HCT116 (cell line): Measurements from ENCODE around the gene CCDC157. TPM values are rescaled to one million over a fixed set of nuclear protein-coding genes. Genes with fewer than 3 reads are reported as not detected.
"Not testable (repeated sequence)": the region's sequence is repeated elsewhere in the genome, so short reads cannot be mapped to it uniquely, and the experiment has no call there.

ENCODE experiments used
- ATAC-seq: fragments of 200-7000 bp; cut with Tn5 transposase; 2 replicates; pipeline ENCODE4 v1.9.1; 2020; ENCODE audit warnings: mild to moderate bottlenecking, moderate library complexity
- BruUV-seq: library from RNA; stranded (reverse); fragments of 400-500 nt; replicated peaks from 2 replicates; lab custom pipeline; 2021; lab: Mats Ljungman, UMichigan
- CTCF ChIA-PET: fragments of 300-600 bp; sonication (Branson Sonifier 250); formaldehyde crosslinking; loops from one replicate; lab custom pipeline; 2021; ENCODE audit warnings: antibody characterized with exemption; lab: Charles Lee
- POLR2A ChIA-PET: fragments of 300-600, 350-600 bp; sonication (Branson Sonifier 250); formaldehyde crosslinking; loops from one replicate; lab custom pipeline; 2021; ENCODE audit warnings: antibody characterized with exemption; lab: Charles Lee
- RAD21 ChIA-PET, 2 experiments: fragments of 300-600 bp; sonication (Branson Sonifier 250); formaldehyde crosslinking; loops; one replicate each; lab custom pipeline; 2023; ENCODE audit warnings: low total read pairs in 2 of 2; ENCODE audit not compliant: uncharacterized antibody in 2 of 2, unreplicated experiment in 2 of 2, low non-redundant PET in 1 of 2; lab: Charles Lee
- DNase-seq: peaks from one replicate; pipeline ENCODE4 v3.0.0-alpha.2; 2010; ENCODE audit warnings: low read depth, low spot score
- H2AFZ ChIP-seq: fragments of 200-600 bp; shearing (Covaris generic), sonication (generic); 2 replicates; pipeline ENCODE4 v1.6.1; 2017; ENCODE audit warnings: low read depth, mixed run types, mixed read lengths, antibody characterized with exemption, low read length; ENCODE audit not compliant: poor library complexity, severe bottlenecking
- H3K27ac ChIP-seq: 2 replicates; pipeline ENCODE4 v1.5.1; 2012; ENCODE audit warnings: low read depth, low read length
- H3K27me3 ChIP-seq: fragments of 200-600 bp; sonication (generic); 2 replicates; pipeline ENCODE4 v1.6.1; 2016; ENCODE audit warnings: mixed run types, low read length, mixed read lengths; ENCODE audit not compliant: insufficient read depth
- H3K36me3 ChIP-seq, 2 experiments: fragments of 200-500 bp in 1 of 2; fragments of 200-600 bp in 1 of 2; sonication (Bioruptor generic) in 1 of 2; sonication (generic) in 1 of 2; 2 replicates each; pipeline versions ENCODE4 v1.5.1 to v1.6.1; 2014 to 2016; ENCODE audit warnings: low read length in 2 of 2, inconsistent platforms in 1 of 2, mixed read lengths in 1 of 2, mixed run types in 1 of 2; ENCODE audit not compliant: insufficient read depth in 2 of 2, control insufficient read depth in 1 of 2
- H3K4me1 ChIP-seq, 2 experiments: fragments of 200-600 bp in 1 of 2; sonication (generic) in 1 of 2; 2 replicates each; pipeline versions ENCODE4 v1.5.1 to v1.6.1; 2012 to 2017; ENCODE audit warnings: low read length in 2 of 2, inconsistent platforms in 1 of 2, mild to moderate bottlenecking in 1 of 2, mixed read lengths in 1 of 2, mixed run types in 1 of 2, moderate library complexity in 1 of 2; ENCODE audit not compliant: insufficient read depth in 2 of 2, control insufficient read depth in 1 of 2
- H3K4me2 ChIP-seq: fragments of 200-600 bp; sonication (generic); 2 replicates; pipeline ENCODE4 v1.6.1; 2017; ENCODE audit warnings: mixed run types, low read length, mixed read lengths
- H3K4me3 ChIP-seq, 2 experiments: fragments of 200-600 bp in 1 of 2; sonication (generic) in 1 of 2; replicated peaks in 1 of 2; 2 replicates each; pipeline ENCODE4 v1.5.1; 2011 to 2016; ENCODE audit warnings: low read length in 2 of 2, control low read depth in 1 of 2, low read depth in 1 of 2, mild to moderate bottlenecking in 1 of 2, mixed read lengths in 1 of 2, mixed run types in 1 of 2
- H3K79me2 ChIP-seq: fragments of 200-600 bp; sonication (generic); 2 replicates; pipeline ENCODE4 v1.6.1; 2017; ENCODE audit warnings: mild to moderate bottlenecking, mixed run types, low read length, moderate library complexity, mixed read lengths; ENCODE audit not compliant: insufficient read depth
- H3K9ac ChIP-seq: fragments of 200-600 bp; sonication (generic); 2 replicates; pipeline ENCODE4 v1.6.1; 2016; ENCODE audit warnings: low read length, mixed read lengths
- H3K9me2 ChIP-seq: fragments of 200-600 bp; sonication (generic), shearing (Covaris generic); 2 replicates; pipeline ENCODE4 v1.6.1; 2017; ENCODE audit warnings: mixed run types, mild to moderate bottlenecking, moderate library complexity; ENCODE audit not compliant: insufficient read depth
- H3K9me3 ChIP-seq, 2 experiments: fragments of 200-500 bp in 1 of 2; fragments of 200-600 bp in 1 of 2; sonication (Bioruptor generic) in 1 of 2; sonication (generic) in 1 of 2; 2 replicates each; pipeline ENCODE4 v1.6.1; 2014 to 2017; ENCODE audit warnings: low read length in 2 of 2, mixed read lengths in 2 of 2, inconsistent platforms in 1 of 2, low read depth in 1 of 2, mild to moderate bottlenecking in 1 of 2, mixed run types in 1 of 2, moderate library complexity in 1 of 2; ENCODE audit not compliant: control insufficient read depth in 1 of 2, insufficient read depth in 1 of 2
- H4K20me1 ChIP-seq: fragments of 200-600 bp; sonication (generic), shearing (Covaris generic); 2 replicates; pipeline ENCODE4 v1.6.1; 2017; ENCODE audit warnings: mixed run types, mild to moderate bottlenecking, moderate library complexity; ENCODE audit not compliant: insufficient read depth
- EGR1 ChIP-seq: IDR thresholded peaks from 2 replicates; pipeline ENCODE4 v1.6.1; 2012; ENCODE audit warnings: low read depth
- POLR2A ChIP-seq: IDR thresholded peaks from 2 replicates; pipeline ENCODE4 v1.7.0; 2011; ENCODE audit warnings: borderline replicate concordance; ENCODE audit not compliant: insufficient read depth, insufficient read length; ENCODE audit errors: extremely low read depth
- intact Hi-C: fragments of 100-400 bp; cut with micrococcal nuclease; formaldehyde crosslinking; loops from 2 replicates; pipeline ENCODE4 v1.10.0; 2022
- total RNA-seq: library from RNA; stranded (reverse); gene quantifications from one replicate; pipeline ENCODE4 v1.2.1, GENCODE V29; 2021; ENCODE audit not compliant: unreplicated experiment

CCDC157 gene
- total RNA-seq, 1 experiment from 2014 or later: 2.1 TPM

DNA sequence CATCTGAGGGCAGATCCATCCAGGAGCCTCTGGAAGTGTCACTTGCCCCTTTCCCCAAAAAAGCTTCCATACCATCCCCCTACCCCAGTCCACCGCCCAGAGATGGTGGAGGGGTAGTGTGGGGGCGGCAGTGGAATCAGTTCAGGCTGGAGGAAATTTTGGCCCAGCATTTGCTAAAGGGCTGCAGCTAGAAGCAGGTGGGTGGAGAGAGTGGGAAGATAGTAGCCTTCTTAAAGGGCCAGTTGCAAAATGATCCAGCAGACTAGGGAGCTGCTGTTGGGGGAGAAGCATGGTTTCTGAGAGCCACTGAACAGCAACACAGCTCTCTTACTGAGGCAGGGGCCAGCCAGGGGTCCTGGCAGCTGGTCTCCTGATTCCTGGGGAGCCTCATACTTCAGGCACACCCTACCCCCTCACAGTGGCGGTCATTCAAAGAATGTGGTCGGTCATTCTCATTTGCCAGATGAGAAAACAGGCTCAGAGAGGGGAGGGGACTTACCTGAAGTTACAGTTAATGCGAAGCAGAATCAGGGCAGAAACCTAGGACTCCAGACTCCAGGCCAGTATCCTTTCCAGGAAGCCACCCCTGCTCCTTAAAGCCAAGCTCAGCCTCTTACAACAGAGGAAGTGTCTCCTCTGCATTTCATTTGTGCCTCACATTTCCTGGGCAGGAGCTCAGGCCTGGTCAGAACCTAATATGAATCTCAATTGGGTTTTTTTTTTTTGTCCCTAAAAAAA lies 45.4 kb downstream of the CCDC157 start:
- POLR2A ChIA-PET: interaction anchor here (0.7 to 1.8 kb wide), 4 partner anchors 13 to 85 kb away, joined by 3 to 7 read pairs (median 4); no protein-coding TSS in a partner anchor
- Histone ChIP-seq H3K4me1 (peaks cover 14 to 36% of the 10 kb centered on the region in 2 experiments; a peak in 3 of 4 replicates), H4K20me1 (no peaks in the 10 kb centered on the region), H2AFZ (no peak overlapping the region), H3K27me3 (no peaks in the 10 kb centered on the region), H3K9ac (no peak overlapping the region), H3K4me2 (peak overlapping the region; percentile 14; the same call in 1 of the 2 replicates), H3K36me3 (peaks cover 4 to 33% of the 10 kb centered on the region in 2 experiments; a peak in 3 of 4 replicates), H3K9me3 (no peaks in the 10 kb centered on the region), H3K27ac (no peak overlapping the region), H3K79me2 (peaks cover 51% of the 10 kb centered on the region), H3K9me2 (no peaks in the 10 kb centered on the region), H3K4me3 (no peak overlapping the region)
- TF ChIP-seq POLR2A: no peak
- 0 out of 2 replicates have a peak, but pooled peaks have one; percentile 14 for TF ChIP-seq EGR1
- no peak for DNase-seq
- ATAC-seq: no peak
- BruUV-seq: no TSS peak
- RAD21 ChIA-PET: no interaction called here
- intact Hi-C loops: no loop called here
- CTCF ChIA-PET: no interaction called here

DNA sequence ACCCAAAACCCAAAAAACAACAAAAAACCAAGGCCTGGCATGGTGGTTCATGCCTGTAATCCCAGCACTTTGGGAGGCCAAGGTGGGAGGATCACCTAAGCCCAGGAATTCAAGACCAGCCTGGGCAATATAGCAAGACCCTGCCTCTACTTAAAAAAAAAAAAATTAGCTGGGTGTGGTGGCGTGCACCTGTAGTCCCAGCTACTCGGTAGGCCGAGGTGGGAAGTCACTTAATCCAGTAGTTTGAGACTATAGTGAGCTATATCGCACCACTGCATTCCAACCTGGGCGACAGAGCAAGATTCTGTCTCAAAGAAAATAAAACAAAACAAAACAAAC lies 45.9 kb downstream of the CCDC157 start:
- DNase-seq, H3K9ac ChIP-seq, H3K4me3 ChIP-seq, H2AFZ ChIP-seq, CTCF ChIA-PET, RAD21 ChIA-PET, intact Hi-C loops, H3K9me2 ChIP-seq, H4K20me1 ChIP-seq, H3K9me3 ChIP-seq, H3K27me3 ChIP-seq, H3K4me2 ChIP-seq, ATAC-seq, H3K27ac ChIP-seq, BruUV-seq: not testable (repeated sequence)
- H3K79me2 ChIP-seq: peaks cover 45% of the 10 kb centered on the region
- H3K4me1 ChIP-seq: peaks cover 14 to 37% of the 10 kb centered on the region in 2 experiments; a peak in 3 of 4 replicates
- POLR2A ChIA-PET: interaction anchor here (0.8 to 1.8 kb wide), 3 partner anchors 12 to 85 kb away, joined by 3 to 7 read pairs (median 3); no protein-coding TSS in a partner anchor
- H3K36me3 ChIP-seq: peaks cover 6 to 36% of the 10 kb centered on the region in 2 experiments; a peak in 3 of 4 replicates
